Measurements from ENCODE around the gene CALML3.

CALML3 gene

DNA sequence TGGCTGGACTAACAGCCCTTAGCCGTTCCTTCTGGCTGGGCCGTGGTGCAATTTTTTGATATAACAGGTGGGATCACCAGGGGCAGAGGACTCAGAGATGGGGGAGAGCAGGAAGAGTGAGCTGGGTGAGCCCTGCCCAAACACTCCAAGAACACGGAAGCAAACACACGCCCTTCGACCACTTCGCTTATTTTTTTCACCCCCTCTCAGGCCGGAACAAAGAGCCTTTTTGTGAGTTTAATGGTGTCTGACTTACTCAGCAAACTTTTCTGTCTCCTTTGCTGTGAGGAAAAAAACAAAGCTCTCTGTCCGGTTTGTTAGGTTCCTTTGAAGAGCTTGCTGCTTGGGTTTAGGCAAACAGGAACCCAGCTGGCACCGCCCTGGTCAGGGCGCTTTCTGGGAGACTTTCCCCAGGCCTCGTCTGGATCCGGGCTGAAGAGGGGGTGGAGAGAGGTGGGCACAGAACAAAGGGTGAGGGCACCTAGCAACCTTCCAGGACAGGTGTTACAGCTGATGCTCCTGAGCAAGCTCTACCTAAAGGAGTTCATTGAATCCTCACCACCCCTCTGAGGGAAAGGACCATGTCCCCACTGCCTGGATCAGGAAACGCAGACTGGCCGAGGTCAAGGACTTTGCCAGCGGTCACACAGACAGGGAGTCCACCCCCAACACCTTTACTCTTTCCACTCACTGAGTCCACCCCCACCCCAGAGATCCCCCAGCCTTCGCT, 23.3 kb downstream of the CALML3 start:
- TF ChIP-seq USF1 (IDR thresholded peaks at IDR 0.05): no peak
- TF ChIP-seq YY1 (IDR thresholded peaks at IDR 0.05; ENCODE audit: low read depth): no peak
- no peak for TF ChIP-seq TEAD4 (IDR thresholded peaks at IDR 0.05)
- no peak for TF ChIP-seq NFIC (IDR thresholded peaks at IDR 0.05)
- no peak for TF ChIP-seq TCF12 (IDR thresholded peaks at IDR 0.05; ENCODE audit: low read depth)
- TF ChIP-seq, protein P1, sequence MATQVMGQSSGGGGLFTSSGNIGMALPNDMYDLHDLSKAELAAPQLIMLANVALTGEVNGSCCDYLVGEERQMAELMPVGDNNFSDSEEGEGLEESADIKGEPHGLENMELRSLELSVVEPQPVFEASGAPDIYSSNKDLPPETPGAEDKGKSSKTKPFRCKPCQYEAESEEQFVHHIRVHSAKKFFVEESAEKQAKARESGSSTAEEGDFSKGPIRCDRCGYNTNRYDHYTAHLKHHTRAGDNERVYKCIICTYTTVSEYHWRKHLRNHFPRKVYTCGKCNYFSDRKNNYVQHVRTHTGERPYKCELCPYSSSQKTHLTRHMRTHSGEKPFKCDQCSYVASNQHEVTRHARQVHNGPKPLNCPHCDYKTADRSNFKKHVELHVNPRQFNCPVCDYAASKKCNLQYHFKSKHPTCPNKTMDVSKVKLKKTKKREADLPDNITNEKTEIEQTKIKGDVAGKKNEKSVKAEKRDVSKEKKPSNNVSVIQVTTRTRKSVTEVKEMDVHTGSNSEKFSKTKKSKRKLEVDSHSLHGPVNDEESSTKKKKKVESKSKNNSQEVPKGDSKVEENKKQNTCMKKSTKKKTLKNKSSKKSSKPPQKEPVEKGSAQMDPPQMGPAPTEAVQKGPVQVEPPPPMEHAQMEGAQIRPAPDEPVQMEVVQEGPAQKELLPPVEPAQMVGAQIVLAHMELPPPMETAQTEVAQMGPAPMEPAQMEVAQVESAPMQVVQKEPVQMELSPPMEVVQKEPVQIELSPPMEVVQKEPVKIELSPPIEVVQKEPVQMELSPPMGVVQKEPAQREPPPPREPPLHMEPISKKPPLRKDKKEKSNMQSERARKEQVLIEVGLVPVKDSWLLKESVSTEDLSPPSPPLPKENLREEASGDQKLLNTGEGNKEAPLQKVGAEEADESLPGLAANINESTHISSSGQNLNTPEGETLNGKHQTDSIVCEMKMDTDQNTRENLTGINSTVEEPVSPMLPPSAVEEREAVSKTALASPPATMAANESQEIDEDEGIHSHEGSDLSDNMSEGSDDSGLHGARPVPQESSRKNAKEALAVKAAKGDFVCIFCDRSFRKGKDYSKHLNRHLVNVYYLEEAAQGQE (IDR thresholded peaks at IDR 0.05; ENCODE audit: low read depth): no peak
- no peak for TF ChIP-seq FOXM1 (IDR thresholded peaks at IDR 0.05; ENCODE audit: borderline replicate concordance, low read depth)
- no peak for TF ChIP-seq MAX (IDR thresholded peaks at IDR 0.05)
- no peak for TF ChIP-seq EGR1 (IDR thresholded peaks at IDR 0.05)
- no peak for TF ChIP-seq TAF1 (IDR thresholded peaks at IDR 0.05; ENCODE audit: low read depth)
- no peak for TF ChIP-seq EP300 (IDR thresholded peaks at IDR 0.05; ENCODE audit: borderline replicate concordance)
- no peak for TF ChIP-seq CREB1 (IDR thresholded peaks at IDR 0.05; ENCODE audit: low read depth)
- no peak for TF ChIP-seq RAD21 (IDR thresholded peaks at IDR 0.05; ENCODE audit: low read depth)
- TF ChIP-seq CEBPB (IDR thresholded peaks at IDR 0.05): no peak

DNA sequence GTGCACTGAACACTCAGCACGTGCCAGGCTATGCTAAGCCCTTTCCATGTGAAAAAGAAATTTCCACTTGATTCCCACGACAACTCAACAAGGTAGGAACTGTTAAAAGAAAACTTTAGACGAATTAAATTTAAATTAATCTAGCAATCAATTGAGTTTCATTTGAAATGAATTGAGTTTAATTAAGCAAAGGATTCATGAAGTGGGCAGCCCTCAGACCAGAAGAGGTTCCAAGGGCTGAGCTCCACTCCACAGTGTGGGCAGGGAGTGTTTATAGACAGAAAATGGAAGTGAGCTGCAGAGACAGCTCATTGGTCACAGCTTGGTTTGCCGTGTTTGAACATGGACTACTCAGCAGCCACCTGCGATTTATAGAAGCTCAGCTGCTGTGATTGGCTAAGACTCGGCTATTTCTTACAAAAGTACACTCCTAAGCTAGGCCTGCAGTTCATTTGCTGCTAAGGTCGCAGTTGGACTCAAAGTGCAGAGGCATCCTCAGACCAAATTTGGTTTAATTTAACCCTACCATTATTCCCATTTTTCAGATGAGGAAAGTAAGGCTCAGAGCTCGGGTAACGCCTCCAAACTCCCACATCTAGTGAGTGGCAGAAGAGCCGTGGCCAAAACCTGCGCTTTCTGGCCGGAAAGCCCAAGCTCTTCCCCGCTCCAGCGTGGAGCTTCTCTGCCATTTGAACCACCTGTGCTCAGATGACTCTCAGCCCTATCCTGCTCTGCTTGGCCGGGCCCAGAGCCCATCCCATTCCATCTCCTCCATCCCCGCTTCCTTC, 24.9 kb downstream of the CALML3 start:
- TF ChIP-seq RAD21 (IDR thresholded peaks at IDR 0.05; ENCODE audit: low read depth): no peak
- TF ChIP-seq ZBTB7A (IDR thresholded peaks at IDR 0.05; ENCODE audit: low read depth): no peak
- TF ChIP-seq TCF12 (IDR thresholded peaks at IDR 0.05; ENCODE audit: low read depth): no peak
- no peak for TF ChIP-seq TEAD4 (IDR thresholded peaks at IDR 0.05)
- no peak for TF ChIP-seq EGR1 (IDR thresholded peaks at IDR 0.05)
- TF ChIP-seq NFIC (IDR thresholded peaks at IDR 0.05): no peak

- TF ChIP-seq EGR1 (IDR thresholded peaks at IDR 0.05): no peak
- no peak for TF ChIP-seq ZBTB7A (IDR thresholded peaks at IDR 0.05; ENCODE audit: low read depth)
- no peak for TF ChIP-seq CEBPB (IDR thresholded peaks at IDR 0.05)
- TF ChIP-seq USF1 (IDR thresholded peaks at IDR 0.05): no peak
- TF ChIP-seq NFIC (IDR thresholded peaks at IDR 0.05): no peak
- no peak for TF ChIP-seq MAX (IDR thresholded peaks at IDR 0.05)
- no peak for TF ChIP-seq YY1 (IDR thresholded peaks at IDR 0.05; ENCODE audit: low read depth)
- no peak for TF ChIP-seq RAD21 (IDR thresholded peaks at IDR 0.05; ENCODE audit: low read depth)
- no peak for TF ChIP-seq TCF12 (IDR thresholded peaks at IDR 0.05; ENCODE audit: low read depth)
- TF ChIP-seq FOXM1 (IDR thresholded peaks at IDR 0.05; ENCODE audit: borderline replicate concordance, low read depth): no peak
Observed at GRCh38 chr10:5550250-5550545, 25.4 kb downstream of the CALML3 start.

- no peak for TF ChIP-seq TAF1 (IDR thresholded peaks at IDR 0.05; ENCODE audit: low read depth)
- no peak for TF ChIP-seq EGR1 (IDR thresholded peaks at IDR 0.05)
- no peak for TF ChIP-seq RAD21 (IDR thresholded peaks at IDR 0.05; ENCODE audit: low read depth)
- no peak for TF ChIP-seq TEAD4 (IDR thresholded peaks at IDR 0.05)
- TF ChIP-seq MAX (IDR thresholded peaks at IDR 0.05): no peak
- no peak for TF ChIP-seq FOXM1 (IDR thresholded peaks at IDR 0.05; ENCODE audit: borderline replicate concordance, low read depth)
- TF ChIP-seq, protein P1 (IDR thresholded peaks at IDR 0.05; ENCODE audit: low read depth): no peak
- TF ChIP-seq EP300 (IDR thresholded peaks at IDR 0.05; ENCODE audit: borderline replicate concordance): no peak
- TF ChIP-seq CEBPB (IDR thresholded peaks at IDR 0.05): no peak
- no peak for TF ChIP-seq USF1 (IDR thresholded peaks at IDR 0.05)
- TF ChIP-seq CREB1 (IDR thresholded peaks at IDR 0.05; ENCODE audit: low read depth): no peak
- TF ChIP-seq TCF12 (IDR thresholded peaks at IDR 0.05; ENCODE audit: low read depth): no peak
Observed at GRCh38 chr10:5550621-5551530, 26.1 kb downstream of the CALML3 start.

Data from Ishikawa (cell line).